HepG2 (cell line): ENCODE data around the gene EEF1AKMT4. TPM values are rescaled to one million over a fixed set of nuclear protein-coding genes. Genes with fewer than 3 reads are reported as not detected.

Source experiments
- PTBP1 ChIP-seq: fragments of 200-400 bp; formaldehyde crosslinking; IDR thresholded peaks from 2 replicates; pipeline ENCODE4 v1.6.1; 2018; ENCODE audit warnings: low read length, low read depth; ENCODE audit not compliant: poor library complexity, severe bottlenecking
- SNRNP70 ChIP-seq: fragments of 200-400 bp; formaldehyde crosslinking; IDR thresholded peaks from 2 replicates; pipeline ENCODE4 v1.6.1; 2017; ENCODE audit warnings: mild to moderate bottlenecking, low read depth, low read length, moderate library complexity
- SP1 ChIP-seq, 2 experiments: fragments of 450-650 bp in 1 of 2; sonication (generic) in 1 of 2; formaldehyde crosslinking in 1 of 2; IDR thresholded peaks; 2 replicates each; pipeline versions ENCODE4 v1.4.0 to v1.6.1; 2016 to 2020; ENCODE audit warnings: missing genetic modification reagents in 1 of 2
- TBL1XR1 ChIP-seq: fragments of 150-350 bp; IDR thresholded peaks from 2 replicates; pipeline ENCODE4 v1.6.1; 2014; ENCODE audit warnings: borderline replicate concordance, low read length; ENCODE audit not compliant: partially characterized antibody
- ZNF160 ChIP-seq: sonication (generic); formaldehyde crosslinking; IDR thresholded peaks from 2 replicates; pipeline ENCODE4 v1.8.0; 2022; ENCODE audit warnings: mild to moderate bottlenecking, inconsistent platforms, missing genetic modification reagents
- ZNF207 ChIP-seq: fragments of 450-650 bp; IDR thresholded peaks from 2 replicates; pipeline ENCODE4 v1.6.1; 2016; ENCODE audit warnings: antibody characterized with exemption, borderline replicate concordance
- ZNF232 ChIP-seq: sonication (generic); formaldehyde crosslinking; IDR thresholded peaks from 2 replicates; pipeline ENCODE4 v1.4.0; 2020; ENCODE audit warnings: missing genetic modification reagents, borderline replicate concordance
- ZNF432 ChIP-seq: sonication (generic); formaldehyde crosslinking; IDR thresholded peaks from 2 replicates; pipeline ENCODE4 v1.5.0; 2020; ENCODE audit warnings: missing genetic modification reagents, mild to moderate bottlenecking, borderline replicate concordance
- ZNF550 ChIP-seq: sonication (generic); formaldehyde crosslinking; IDR thresholded peaks from 2 replicates; pipeline ENCODE4 v1.4.0; 2020; ENCODE audit warnings: mild to moderate bottlenecking, missing genetic modification reagents, borderline replicate concordance
- ZNF564 ChIP-seq: sonication (generic); formaldehyde crosslinking; IDR thresholded peaks from 2 replicates; pipeline ENCODE4 v1.8.1; 2023; ENCODE audit warnings: mild to moderate bottlenecking, missing genetic modification reagents
- ZNF674 ChIP-seq: sonication (generic); formaldehyde crosslinking; IDR thresholded peaks from 2 replicates; pipeline ENCODE4 v1.5.0; 2020; ENCODE audit warnings: low read depth, mild to moderate bottlenecking, missing genetic modification reagents
- ZSCAN31 ChIP-seq: sonication (generic); formaldehyde crosslinking; IDR thresholded peaks from 2 replicates; pipeline ENCODE4 v1.5.0; 2020; ENCODE audit warnings: low read depth, mild to moderate bottlenecking, missing genetic modification reagents
- polyA plus RNA-seq, 8 experiments: library from polyadenylated mRNA; depleted of rRNA in 3 of 8; stranded (reverse) in 7 of 8; unstranded in 1 of 8; fragments of >200 nt; fragmentation: Illumina TruSeq in 4 of 8; extraction: Trizol in 4 of 8; gene quantifications; 2 replicates each; pipeline versions ENCODE4 v1.2.1 to v1.2.3, GENCODE V29; 2011 to 2016; ENCODE audit warnings: low read depth in 4 of 8, missing spikeins in 1 of 8, mixed read lengths in 1 of 8; ENCODE audit not compliant: insufficient read depth in 1 of 8
- total RNA-seq, 5 experiments: library from RNA; depleted of rRNA; stranded (reverse); fragments of >200 nt; fragmentation: Illumina TruSeq; extraction: Trizol; gene quantifications; 2 replicates each; pipeline ENCODE4 v1.2.3, GENCODE V29; 2016; ENCODE audit warnings: low read depth in 1 of 5
- TF ChIP-seq, protein P1 (sequence below): sonication (generic); formaldehyde crosslinking; IDR thresholded peaks from 2 replicates; pipeline ENCODE4 v1.4.0; 2020; ENCODE audit warnings: low read depth, mild to moderate bottlenecking, missing genetic modification reagents
- TF ChIP-seq, protein P2 (sequence below): sonication (generic); IDR thresholded peaks from 2 replicates; pipeline ENCODE4 v1.6.1; 2016; ENCODE audit warnings: low read depth, borderline replicate concordance
- TF ChIP-seq, protein P3 (sequence below): IDR thresholded peaks from 2 replicates; pipeline ENCODE4 v1.6.1; 2016; ENCODE audit warnings: missing compliant biosample characterization, missing genetic modification reagents, borderline replicate concordance
- TF ChIP-seq, protein P4 (sequence below): sonication (generic); formaldehyde crosslinking; IDR thresholded peaks from 2 replicates; pipeline ENCODE4 v1.4.0; 2020; ENCODE audit warnings: missing genetic modification reagents
- TF ChIP-seq, protein P5 (sequence below): IDR thresholded peaks from 2 replicates; pipeline ENCODE4 v1.6.1; 2016; ENCODE audit warnings: low read depth, missing genetic modification reagents, missing compliant biosample characterization

Gene EEF1AKMT4
- total and polyA plus RNA-seq, 2 of the 13 experiments (the other 11 are each of a cell fraction or from before 2014, with no cell fraction given), result 13.1 to 15.8 TPM

DNA sequence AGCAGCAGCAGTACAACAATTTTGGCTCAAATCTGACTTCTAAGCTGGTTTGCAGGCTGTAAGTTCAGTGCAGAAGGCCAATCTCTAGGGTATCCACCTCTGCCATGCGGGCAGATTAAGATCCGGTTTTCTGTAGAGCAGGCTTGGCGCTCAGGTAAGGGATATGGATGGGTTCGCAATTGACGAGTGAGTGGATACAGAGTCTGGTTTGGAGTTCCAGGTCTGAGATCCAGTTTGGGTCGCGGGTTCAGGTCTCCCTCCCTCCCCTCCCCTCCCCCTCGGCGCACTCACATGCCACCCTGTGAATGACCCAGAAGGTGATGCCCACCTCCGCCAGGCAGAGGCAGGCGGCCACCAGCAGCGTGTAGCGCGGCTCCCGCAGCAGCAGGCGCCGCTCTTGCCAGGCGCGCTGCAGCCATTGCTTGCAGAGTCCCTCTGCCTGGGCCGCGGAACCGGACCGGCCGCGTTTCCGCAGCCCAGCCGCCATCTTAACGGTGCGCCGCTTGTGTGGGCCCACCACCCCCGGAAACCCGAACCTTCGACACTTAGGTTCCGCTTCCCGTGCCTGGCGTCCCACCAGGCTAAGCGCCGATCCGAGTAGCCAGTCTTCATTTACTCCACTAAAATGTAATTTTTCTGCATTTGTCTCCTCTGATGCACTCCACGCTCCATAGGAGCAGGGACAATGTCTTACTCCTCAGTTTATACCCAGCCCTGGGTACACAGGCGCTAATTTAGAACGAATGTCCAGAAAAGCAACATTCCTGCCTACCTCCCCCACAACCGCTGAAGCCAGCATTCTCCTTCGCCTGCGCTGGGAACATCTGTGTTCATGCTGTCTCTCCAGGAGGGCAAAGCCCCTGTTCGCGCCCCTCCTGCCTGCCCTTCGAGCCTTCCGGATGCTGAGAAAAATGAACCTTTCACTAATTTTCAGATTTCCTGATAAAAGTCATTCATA lies 739 bp upstream of the EEF1AKMT4 start, which contains the start of gene ALG3 (continued):
- TF ChIP-seq, protein P1, sequence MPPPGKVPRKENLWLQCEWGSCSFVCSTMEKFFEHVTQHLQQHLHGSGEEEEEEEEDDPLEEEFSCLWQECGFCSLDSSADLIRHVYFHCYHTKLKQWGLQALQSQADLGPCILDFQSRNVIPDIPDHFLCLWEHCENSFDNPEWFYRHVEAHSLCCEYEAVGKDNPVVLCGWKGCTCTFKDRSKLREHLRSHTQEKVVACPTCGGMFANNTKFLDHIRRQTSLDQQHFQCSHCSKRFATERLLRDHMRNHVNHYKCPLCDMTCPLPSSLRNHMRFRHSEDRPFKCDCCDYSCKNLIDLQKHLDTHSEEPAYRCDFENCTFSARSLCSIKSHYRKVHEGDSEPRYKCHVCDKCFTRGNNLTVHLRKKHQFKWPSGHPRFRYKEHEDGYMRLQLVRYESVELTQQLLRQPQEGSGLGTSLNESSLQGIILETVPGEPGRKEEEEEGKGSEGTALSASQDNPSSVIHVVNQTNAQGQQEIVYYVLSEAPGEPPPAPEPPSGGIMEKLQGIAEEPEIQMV (CRISPR knock-in tag), result 0 out of 2 replicates have a peak, but pooled peaks have one; percentile 38
- TF ChIP-seq, protein P2, sequence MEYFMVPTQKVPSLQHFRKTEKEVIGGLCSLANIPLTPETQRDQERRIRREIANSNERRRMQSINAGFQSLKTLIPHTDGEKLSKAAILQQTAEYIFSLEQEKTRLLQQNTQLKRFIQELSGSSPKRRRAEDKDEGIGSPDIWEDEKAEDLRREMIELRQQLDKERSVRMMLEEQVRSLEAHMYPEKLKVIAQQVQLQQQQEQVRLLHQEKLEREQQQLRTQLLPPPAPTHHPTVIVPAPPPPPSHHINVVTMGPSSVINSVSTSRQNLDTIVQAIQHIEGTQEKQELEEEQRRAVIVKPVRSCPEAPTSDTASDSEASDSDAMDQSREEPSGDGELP, result peak; percentile 11; the same call in 1 of the 2 replicates
- peak; percentile 86; the same call in 1 of the 2 replicates for TF ChIP-seq ZNF564 (CRISPR knock-in tag)
- peak; percentile 86 for TF ChIP-seq ZNF160 (CRISPR knock-in tag)
- no peak for TF ChIP-seq PTBP1
- no peak for TF ChIP-seq ZNF232
- TF ChIP-seq ZSCAN31 (CRISPR knock-in tag), result peak; percentile 72
- TF ChIP-seq ZNF550 (CRISPR knock-in tag), result no peak
- TF ChIP-seq SNRNP70, result no peak
- no peak for TF ChIP-seq ZNF207
- TF ChIP-seq ZNF674 (CRISPR knock-in tag), result 0 out of 2 replicates have a peak, but pooled peaks have one; percentile 86
- TF ChIP-seq, protein P3, sequence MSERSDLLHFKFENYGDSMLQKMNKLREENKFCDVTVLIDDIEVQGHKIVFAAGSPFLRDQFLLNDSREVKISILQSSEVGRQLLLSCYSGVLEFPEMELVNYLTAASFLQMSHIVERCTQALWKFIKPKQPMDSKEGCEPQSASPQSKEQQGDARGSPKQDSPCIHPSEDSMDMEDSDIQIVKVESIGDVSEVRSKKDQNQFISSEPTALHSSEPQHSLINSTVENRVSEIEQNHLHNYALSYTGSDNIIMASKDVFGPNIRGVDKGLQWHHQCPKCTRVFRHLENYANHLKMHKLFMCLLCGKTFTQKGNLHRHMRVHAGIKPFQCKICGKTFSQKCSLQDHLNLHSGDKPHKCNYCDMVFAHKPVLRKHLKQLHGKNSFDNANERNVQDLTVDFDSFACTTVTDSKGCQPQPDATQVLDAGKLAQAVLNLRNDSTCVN, result 0 out of 2 replicates have a peak, but pooled peaks have one; percentile 50
- TF ChIP-seq, protein P4, sequence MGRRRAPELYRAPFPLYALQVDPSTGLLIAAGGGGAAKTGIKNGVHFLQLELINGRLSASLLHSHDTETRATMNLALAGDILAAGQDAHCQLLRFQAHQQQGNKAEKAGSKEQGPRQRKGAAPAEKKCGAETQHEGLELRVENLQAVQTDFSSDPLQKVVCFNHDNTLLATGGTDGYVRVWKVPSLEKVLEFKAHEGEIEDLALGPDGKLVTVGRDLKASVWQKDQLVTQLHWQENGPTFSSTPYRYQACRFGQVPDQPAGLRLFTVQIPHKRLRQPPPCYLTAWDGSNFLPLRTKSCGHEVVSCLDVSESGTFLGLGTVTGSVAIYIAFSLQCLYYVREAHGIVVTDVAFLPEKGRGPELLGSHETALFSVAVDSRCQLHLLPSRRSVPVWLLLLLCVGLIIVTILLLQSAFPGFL (CRISPR knock-in tag), result no peak
- TF ChIP-seq, protein P5, sequence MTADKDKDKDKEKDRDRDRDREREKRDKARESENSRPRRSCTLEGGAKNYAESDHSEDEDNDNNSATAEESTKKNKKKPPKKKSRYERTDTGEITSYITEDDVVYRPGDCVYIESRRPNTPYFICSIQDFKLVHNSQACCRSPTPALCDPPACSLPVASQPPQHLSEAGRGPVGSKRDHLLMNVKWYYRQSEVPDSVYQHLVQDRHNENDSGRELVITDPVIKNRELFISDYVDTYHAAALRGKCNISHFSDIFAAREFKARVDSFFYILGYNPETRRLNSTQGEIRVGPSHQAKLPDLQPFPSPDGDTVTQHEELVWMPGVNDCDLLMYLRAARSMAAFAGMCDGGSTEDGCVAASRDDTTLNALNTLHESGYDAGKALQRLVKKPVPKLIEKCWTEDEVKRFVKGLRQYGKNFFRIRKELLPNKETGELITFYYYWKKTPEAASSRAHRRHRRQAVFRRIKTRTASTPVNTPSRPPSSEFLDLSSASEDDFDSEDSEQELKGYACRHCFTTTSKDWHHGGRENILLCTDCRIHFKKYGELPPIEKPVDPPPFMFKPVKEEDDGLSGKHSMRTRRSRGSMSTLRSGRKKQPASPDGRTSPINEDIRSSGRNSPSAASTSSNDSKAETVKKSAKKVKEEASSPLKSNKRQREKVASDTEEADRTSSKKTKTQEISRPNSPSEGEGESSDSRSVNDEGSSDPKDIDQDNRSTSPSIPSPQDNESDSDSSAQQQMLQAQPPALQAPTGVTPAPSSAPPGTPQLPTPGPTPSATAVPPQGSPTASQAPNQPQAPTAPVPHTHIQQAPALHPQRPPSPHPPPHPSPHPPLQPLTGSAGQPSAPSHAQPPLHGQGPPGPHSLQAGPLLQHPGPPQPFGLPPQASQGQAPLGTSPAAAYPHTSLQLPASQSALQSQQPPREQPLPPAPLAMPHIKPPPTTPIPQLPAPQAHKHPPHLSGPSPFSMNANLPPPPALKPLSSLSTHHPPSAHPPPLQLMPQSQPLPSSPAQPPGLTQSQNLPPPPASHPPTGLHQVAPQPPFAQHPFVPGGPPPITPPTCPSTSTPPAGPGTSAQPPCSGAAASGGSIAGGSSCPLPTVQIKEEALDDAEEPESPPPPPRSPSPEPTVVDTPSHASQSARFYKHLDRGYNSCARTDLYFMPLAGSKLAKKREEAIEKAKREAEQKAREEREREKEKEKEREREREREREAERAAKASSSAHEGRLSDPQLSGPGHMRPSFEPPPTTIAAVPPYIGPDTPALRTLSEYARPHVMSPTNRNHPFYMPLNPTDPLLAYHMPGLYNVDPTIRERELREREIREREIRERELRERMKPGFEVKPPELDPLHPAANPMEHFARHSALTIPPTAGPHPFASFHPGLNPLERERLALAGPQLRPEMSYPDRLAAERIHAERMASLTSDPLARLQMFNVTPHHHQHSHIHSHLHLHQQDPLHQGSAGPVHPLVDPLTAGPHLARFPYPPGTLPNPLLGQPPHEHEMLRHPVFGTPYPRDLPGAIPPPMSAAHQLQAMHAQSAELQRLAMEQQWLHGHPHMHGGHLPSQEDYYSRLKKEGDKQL, result no peak
- TF ChIP-seq ZNF432 (CRISPR knock-in tag), result no peak
- TF ChIP-seq TBL1XR1, result no peak
- no peak for TF ChIP-seq SP1 (IDR thresholded peaks at IDR 0.05)
- peak; percentile 84 for TF ChIP-seq SP1 (CRISPR knock-in tag; IDR thresholded peaks at IDR 0.05)
